HG02870 (cell line): ENCODE data around the gene RABL2A.
"Not testable (repeated sequence)": the region's sequence is repeated elsewhere in the genome, so short reads cannot be mapped to it uniquely, and the experiment has no call there.

Experiments
- ATAC-seq: cut with Tn5 transposase; IDR thresholded peaks from one replicate; pipeline ENCODE4 v1.9.1; 2021; ENCODE audit warnings: mild to moderate bottlenecking, moderate library complexity; ENCODE audit not compliant: unreplicated experiment

RABL2A gene

DNA sequence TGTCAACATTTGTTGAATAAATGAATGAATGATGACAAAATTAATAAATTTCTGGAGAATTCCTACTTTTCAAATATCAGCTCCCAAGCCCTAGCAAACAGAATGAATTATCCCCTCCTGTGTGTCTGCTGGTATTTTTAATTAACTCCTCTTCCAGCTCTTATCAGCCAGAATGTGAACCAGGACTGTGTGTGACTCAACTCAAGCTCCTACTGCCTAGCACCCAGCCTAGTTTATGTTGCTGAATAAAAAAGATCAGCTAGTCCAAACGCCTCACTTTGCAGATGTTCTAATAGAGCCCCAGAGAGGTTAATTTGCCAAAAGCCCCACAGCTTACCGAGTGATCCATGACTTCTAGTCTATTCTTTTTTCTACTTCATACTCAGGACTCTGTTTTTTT is 50.3 kb downstream of the RABL2A start:
- ATAC-seq = no peak

DNA sequence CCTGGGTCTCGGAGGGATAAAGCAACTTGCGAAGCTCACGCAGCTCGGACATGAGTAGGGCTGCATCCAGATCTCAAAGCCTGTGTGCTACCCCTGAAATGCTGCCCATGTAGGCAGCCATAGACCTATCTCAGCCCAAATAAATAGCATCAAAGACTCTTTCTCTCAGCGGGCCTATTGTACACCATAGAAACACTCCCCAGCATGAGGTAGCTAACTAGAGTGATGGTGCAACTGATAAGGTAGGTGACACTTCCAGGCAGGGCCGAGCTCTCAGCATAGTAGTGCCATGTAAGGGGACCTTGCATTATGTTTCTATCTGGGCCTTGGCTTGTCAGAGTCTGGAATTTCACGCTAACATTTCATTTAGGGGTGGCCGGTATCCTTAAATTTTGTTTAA is 52.4 kb downstream of the RABL2A start:
- no peak for ATAC-seq

DNA sequence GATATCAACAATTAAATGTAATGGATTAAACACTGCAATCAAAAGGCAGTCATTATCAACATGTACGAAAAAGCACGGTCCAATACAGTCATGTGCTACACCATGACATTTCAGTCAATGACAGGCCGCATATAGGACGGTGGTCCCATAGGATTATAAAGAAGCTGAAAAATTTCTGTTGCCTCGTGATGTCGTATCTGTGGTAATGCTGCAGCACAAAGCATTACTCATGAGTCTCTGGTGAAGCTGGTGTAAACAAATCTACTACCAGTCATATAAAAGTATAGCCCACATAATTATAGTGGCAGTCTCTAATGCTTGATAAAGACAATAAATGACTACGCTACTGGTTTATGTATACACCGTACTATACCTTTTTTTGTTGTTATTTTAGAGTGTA is 58.4 kb downstream of the RABL2A start:
- no peak for ATAC-seq

GRCh38 chr2:113686537-113686936 is 59.5 kb downstream of the RABL2A start:
- no peak for ATAC-seq

GRCh38 chr2:113690871-113691270 is 63.8 kb downstream of the RABL2A start:
- not testable (repeated sequence) for ATAC-seq
